NCI-H526 (cell line): ENCODE data around the gene CFH.
"Not testable (repeated sequence)": the region's sequence is repeated elsewhere in the genome, so short reads cannot be mapped to it uniquely, and the experiment has no call there.

Experiments used
- DNase-seq, 2 experiments: peaks; one replicate each; lab custom pipeline; 2025; lab: John Stamatoyannopoulos, UW

CFH gene

DNA sequence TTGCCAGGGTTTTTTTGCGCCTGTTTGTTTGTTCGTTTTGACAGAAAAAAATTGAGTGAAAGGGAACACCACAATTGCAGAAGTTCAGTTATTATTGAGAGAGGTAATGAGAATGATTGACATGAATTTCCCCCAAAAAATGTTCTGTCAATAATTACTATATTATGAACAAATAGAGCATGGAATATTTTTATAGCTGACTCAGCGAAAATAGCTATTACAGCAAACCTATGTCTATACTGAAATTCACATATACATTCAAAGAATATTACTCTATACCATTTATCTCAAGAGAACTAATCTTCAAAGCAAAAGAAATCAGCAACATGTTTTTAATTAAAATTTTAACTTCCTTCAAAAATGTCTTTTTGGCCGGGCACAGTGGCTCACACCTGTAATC, 118.0 kb downstream of the CFH start:
- DNase-seq, result not testable (repeated sequence)

DNA sequence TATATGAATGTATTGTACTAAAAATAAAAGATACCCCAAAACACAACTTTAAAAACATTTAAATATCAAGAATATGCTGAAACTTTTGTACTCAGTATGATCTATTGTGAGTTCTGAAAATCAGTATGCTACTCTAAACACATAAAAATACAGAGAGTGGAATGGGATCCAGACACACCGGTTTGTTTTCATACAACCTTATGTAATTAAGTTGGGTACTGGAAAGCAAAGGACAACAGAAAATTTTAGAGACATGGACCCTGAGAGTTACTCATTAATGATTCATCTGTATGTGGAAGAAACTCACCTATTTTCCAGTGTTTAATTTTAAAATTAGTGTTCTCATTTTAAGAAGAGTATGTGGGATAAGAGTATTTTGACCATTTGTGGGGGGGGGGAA, 121.9 kb downstream of the CFH start:
- DNase-seq, result no peak

DNA sequence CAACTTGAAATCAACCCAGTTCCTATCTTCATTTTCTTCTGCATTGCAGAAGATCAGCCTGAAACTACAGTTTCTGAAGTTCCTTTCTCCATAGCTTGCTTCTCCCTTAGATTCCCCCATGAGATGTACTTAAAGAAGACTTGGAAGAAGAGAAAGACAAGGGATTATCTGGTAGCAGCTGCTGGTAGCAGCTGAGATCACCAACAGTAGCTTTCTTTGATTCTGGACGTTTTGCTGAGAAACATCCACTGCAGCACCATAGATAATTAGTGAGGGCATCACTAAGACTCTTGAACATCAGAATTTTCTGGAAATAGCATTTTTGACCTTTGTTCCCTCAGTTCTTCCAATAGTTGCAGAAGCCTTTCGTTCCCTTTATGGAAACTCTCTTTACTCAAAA, 122.3 kb downstream of the CFH start:
- no peak for DNase-seq

DNA sequence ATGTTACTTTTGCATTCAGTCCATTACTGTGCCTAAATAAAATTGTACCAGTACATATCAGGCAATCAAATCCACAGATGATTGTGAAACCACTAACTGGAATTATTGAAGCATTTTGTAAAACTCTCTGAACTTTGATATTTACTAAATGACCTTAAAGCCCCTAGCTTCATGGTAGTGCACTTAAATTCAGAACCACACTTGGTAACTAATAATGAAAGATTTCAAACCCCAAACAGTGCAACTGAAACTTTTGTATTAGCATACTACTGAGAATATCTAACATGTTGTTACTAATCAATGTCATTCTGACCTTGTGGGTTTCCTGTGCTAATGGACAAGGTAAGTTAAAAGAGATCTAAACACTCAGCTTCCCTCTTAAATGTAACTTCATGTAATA, 122.8 kb downstream of the CFH start, which contains the start of gene CFHR3:
Gene CFHR3, plus strand, starts transcription at position 238 of the 400 bp plus-strand sequence. Its CDS starts 47 bp downstream, at position 285.
- no peak for DNase-seq

DNA sequence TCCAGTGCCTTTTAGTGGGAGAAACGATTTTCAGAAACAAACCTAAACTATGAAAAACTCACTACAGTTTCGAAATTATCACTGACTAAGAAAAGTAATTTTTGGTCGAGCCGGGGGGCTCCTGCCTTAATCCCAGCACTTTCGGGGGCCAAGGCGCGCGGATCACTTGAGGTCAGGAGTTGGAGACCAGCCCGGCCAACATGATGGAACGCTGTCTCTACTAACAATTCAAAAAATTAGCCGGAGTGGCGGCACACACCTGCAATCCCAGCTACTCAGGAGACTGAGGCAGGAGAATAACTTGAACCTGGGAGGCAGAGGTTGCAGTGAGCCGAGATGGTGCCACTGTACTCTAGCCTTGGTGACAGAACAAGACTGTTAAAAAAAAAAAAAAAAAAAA, 125.8 kb downstream of the CFH start:
- DNase-seq, result no peak

DNA sequence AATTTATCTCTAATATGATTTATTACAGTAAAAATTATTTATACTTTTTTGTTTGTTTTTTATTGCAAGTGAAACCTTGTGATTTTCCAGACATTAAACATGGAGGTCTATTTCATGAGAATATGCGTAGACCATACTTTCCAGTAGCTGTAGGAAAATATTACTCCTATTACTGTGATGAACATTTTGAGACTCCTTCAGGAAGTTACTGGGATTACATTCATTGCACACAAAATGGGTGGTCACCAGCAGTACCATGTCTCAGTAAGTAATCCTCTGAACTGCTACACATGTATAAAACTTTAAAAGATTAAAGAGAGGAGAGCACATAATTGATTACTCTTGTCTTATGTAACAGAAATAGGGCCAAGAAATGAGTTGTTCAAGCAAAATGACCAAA, 127.2 kb downstream of the CFH start:
- no peak for DNase-seq

DNA sequence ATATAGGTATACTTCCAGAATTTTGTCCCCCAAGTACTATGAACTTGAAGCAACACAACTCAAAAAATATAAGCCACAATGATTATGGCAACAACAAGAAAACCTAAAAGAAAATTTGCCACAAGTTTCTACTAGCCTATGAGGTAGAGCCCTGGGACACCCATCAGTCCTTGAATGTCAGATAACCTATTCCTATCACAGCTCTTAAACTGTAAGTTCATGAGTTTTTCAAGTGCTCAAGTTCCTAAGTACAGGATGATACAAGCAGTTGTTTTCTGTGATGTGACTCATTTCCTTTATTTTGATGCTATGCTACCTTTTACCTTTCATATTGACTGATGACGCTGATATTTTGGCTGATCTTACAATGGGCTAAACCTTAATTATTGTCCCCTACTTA, 139.4 kb downstream of the CFH start:
- not testable (repeated sequence) for DNase-seq

DNA sequence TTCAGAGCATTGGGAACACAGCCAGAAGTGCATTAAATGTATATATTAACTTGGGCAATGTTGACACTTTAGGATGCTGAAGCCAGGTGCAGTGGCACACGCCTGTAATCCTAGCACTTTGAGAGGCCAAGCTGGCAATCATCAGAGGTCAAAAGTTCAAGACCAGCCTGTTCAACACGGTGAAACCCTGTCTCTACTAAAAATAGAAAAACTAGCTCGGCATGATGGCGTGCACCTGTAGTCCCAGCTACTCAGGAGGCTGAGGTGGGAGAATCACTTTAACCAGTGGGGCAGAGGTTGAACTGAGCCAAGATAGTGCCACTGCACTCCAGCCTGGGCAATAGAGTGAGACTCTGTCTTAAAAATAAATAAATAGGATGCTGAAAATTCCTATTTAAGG, 142.3 kb downstream of the CFH start:
- DNase-seq, result not testable (repeated sequence)
